Amniotic epithelial cell (primary cell): Measurements from ENCODE around the gene RFX2.
"Not testable (repeated sequence)": the region's sequence is repeated elsewhere in the genome, so short reads cannot be mapped to it uniquely, and the experiment has no call there.

Experiments
- DNase-seq: peaks from one replicate; pipeline ENCODE4 v3.0.0-alpha.2; 2010; ENCODE audit warnings: low read depth

RFX2 gene

DNA sequence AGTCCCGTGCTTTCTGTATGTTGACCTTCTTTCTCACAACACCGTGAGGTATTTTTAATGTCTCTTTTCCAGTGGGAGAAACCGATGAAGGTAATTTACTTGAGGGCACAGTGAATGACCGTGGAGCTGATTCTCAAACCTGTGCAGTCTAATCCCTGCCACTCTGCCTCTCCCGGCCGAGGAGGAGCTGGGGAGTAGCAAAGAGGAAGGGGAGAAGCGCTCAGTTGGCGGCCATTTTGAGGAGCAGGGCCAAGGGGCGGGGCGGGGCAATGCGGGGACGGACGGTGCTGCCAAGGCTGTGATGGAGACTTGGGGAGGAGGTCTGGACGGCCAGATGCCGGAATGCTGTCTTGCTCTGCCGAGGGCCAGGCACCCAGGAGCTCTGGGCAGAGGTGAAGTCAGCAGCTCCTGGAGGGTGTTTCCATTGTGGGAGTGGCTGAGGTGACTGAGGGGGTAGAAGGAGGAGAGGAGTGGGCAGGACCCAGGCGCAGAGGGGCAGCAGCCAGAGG is 120.0 kb downstream of the RFX2 start:
- DNase-seq: no peak

- DNase-seq: no peak
These were observed 120.8 kb downstream of the RFX2 start for GRCh38 chr19:5989388-5990074.

GRCh38 chr19:5988517-5989387 is 121.5 kb downstream of the RFX2 start:
- DNase-seq: peak; percentile 22

GRCh38 chr19:5987077-5987818 is 123.1 kb downstream of the RFX2 start:
- DNase-seq: peak; percentile 75

- DNase-seq: not testable (repeated sequence)
These were observed 124.5 kb downstream of the RFX2 start for GRCh38 chr19:5985837-5986236.

- DNase-seq: peak; percentile 94
These were observed 125.1 kb downstream of the RFX2 start for GRCh38 chr19:5985098-5985783.

- no peak for DNase-seq
These were observed 125.7 kb downstream of the RFX2 start for GRCh38 chr19:5984600-5984999.

GRCh38 chr19:5983367-5983955 is 126.8 kb downstream of the RFX2 start:
- DNase-seq: peak; percentile 24

GRCh38 chr19:5978606-5979552 is 131.4 kb downstream of the RFX2 start:
- no peak for DNase-seq

- peak; percentile 97 for DNase-seq
These were observed 132.3 kb downstream of the RFX2 start, which contains the start of gene RANBP3 for GRCh38 chr19:5977785-5978605. TSS of gene RANBP3 (minus strand) at chr19:5978140. CDS start at chr19:5978082, 58 bp downstream.

GRCh38 chr19:5977222-5977784 is 133.0 kb downstream of the RFX2 start:
- no peak for DNase-seq

GRCh38 chr19:5976768-5977167 is 133.5 kb downstream of the RFX2 start:
- no peak for DNase-seq

DNA sequence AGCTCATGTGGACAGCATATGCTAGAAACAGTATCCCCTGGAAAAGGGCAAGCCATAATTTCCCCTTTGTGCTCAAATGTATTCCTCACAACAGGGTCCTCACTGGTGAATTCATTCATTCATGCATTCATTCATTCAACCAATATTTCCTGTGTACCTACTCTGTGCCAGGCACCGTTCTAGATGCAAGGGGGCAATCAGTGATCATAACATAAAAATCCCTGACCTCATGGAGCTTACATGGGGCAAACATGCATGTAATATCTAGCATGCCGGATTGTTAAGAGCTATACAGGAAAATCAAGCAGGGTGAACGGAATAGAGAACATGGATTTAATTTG is 134.9 kb downstream of the RFX2 start:
- DNase-seq: no peak

- no peak for DNase-seq
These were observed 135.4 kb downstream of the RFX2 start for GRCh38 chr19:5974721-5975387.

DNA sequence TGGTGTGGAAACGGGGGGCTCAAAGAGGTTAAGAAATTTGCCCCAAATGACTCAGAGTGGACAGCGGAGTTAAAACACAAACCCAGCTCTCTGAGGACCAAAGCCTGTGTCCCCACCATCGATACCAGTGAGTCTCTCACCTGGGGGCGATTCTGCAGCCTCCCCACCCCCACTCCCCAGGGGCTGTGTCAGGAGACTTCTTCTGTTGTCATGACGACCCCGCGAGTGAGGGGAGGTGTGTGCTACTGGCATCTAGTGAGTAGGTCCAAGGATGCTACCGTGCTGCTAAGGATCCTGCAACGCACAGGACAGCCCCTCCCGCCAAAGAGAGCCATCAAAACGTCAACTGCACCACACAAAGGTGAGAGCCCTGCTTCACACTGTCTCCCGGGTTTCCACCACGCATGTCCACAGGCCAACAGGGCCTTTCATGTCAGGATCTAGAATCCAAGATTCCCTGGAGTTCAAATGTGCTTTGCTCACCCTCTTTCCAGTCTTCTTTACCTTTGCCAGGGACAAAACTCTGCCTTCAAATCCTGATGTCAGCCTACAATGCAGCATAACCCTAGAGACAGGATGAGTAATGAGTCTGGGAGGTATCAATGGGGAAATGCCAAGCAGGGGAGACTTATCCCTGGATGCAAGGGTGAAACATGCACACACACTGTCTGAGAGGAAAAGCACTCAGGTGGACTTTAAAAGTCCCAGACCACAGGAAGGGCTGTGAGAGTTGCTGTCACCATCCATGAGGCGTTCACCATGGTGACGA is 136.2 kb downstream of the RFX2 start:
- no peak for DNase-seq

DNA sequence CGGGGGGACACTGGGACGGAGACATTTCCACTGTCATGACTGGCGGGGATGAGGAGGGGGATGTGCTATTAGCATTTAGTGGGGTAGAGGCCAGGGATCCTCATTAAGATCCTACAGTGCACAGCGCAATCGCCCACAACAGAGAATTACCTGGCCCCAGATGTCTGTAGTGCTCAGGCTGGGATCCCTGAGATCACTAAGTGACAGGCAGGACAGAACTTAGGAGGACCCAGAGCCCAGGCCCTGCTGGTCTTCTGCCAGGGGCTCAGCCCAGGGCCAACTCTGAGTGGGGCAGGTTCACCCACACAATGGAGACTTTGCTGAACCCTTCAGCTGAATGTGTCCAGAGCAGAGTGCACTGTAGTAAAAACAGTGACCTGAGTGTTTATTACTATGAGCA is 136.9 kb downstream of the RFX2 start:
- no peak for DNase-seq

DNA sequence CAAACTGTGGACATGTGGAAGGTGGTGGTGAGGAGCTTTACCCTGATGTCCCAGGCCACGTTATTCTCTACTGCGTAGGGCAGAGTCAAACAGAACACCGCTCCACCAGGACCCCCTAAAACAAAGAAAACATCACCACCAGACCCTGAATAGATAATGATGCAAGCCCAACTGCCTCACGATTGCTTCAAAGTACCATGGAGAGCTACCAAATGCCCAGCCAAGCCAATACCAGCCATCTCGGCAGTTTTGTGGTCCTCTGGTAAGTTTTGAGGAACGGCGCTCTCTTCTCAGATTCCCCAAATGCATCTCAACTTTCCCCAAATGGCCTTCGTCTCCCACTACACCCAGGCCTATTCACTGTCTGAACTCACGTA is 138.0 kb downstream of the RFX2 start:
- no peak for DNase-seq
